Spinal cord (tissue), 10 donors: ENCODE data around the gene RPS26. TPM values are rescaled to one million over a fixed set of nuclear protein-coding genes. Genes with fewer than 3 reads are reported as not detected.

Experiments used
- DNase-seq, 6 donors: peaks; one replicate each; pipeline versions ENCODE4 v3.0.0 to v3.0.0-alpha.2; 2013 to 2015; ENCODE audit warnings: low spot score in 6 of 6, low read depth in 4 of 6
- H3K27ac ChIP-seq: one replicate; pipeline ENCODE4 v1.5.1; 2013; ENCODE audit warnings: low read depth, low read length, control low read depth
- H3K27me3 ChIP-seq: one replicate; pipeline ENCODE4 v1.6.1; 2013; ENCODE audit warnings: low read length; ENCODE audit not compliant: control insufficient read depth, insufficient read depth
- H3K36me3 ChIP-seq: one replicate; pipeline ENCODE4 v1.6.1; 2013; ENCODE audit warnings: low read length; ENCODE audit not compliant: control insufficient read depth, insufficient read depth
- H3K4me1 ChIP-seq: one replicate; pipeline ENCODE4 v1.6.1; 2013; ENCODE audit warnings: low read length; ENCODE audit not compliant: control insufficient read depth, insufficient read depth
- H3K4me3 ChIP-seq: one replicate; pipeline ENCODE4 v1.5.1; 2013; ENCODE audit warnings: low read depth, low read length, control low read depth
- H3K9me3 ChIP-seq: one replicate; pipeline ENCODE4 v1.6.1; 2013; ENCODE audit warnings: low read length; ENCODE audit not compliant: control insufficient read depth, insufficient read depth
- WGBS: methylation state at CpG from one replicate; pipeline ENCODE4 v1.1.5; 2013; ENCODE audit warnings: missing lambda C conversion rate; ENCODE audit not compliant: insufficient coverage; 5-methylcytosine and 5-hydroxymethylcytosine counted together
- polyA plus RNA-seq, 2 donors: library from polyadenylated mRNA; unstranded; fragments of 120-200 nt; gene quantifications; one replicate each; pipeline ENCODE4 v1.2.1, GENCODE V29; 2013; ENCODE audit not compliant: insufficient read length in 2 of 2
- total RNA-seq, 2 donors: library from RNA; depleted of rRNA in 1 of 2; stranded (reverse); fragments of 120-200 nt in 1 of 2; fragments of >200 nt in 1 of 2; gene quantifications; one replicate each; pipeline versions ENCODE4 v1.2.3 to v1.2.4, GENCODE V29; 2013 to 2014
- donor health status: healthy.

The RPS26 gene
- total and polyA plus RNA-seq, 4 donors = 97.6 to 270 (median 163) TPM

DNA sequence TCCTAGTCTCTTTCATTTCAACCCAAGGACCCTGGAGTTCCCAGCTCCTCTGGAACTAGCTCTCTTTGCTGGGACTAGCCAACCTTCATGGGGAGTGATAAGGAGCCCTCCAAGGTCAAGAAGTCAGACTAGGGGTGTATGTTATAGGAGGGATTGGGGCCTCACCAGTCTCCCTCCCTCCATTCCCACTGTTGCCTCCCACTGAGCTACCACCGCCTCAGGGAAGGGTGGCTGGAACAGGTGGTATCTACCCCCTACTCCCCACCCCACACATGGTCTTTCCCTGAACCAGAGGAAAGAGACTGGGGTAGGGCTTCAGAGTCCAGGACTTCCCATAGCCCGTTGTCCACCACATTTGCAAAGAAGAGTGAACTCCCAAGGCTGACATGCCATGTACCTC is 40.7 kb downstream of the RPS26 start:
- peaks cover 18% of the 10 kb centered on the region for H3K36me3 ChIP-seq
- peak overlapping the region; percentile 78 for H3K4me3 ChIP-seq
- H3K27ac ChIP-seq = peak overlapping the region; percentile 88
- peaks cover 31% of the 10 kb centered on the region for H3K27me3 ChIP-seq
- no peak for DNase-seq
- peaks cover 53% of the 10 kb centered on the region for H3K4me1 ChIP-seq
- no peaks in the 10 kb centered on the region for H3K9me3 ChIP-seq
- WGBS = no CpG with 5 or more reads among the region's 2 CpGs

GRCh38 chr12:56082967-56083366 is 41.2 kb downstream of the RPS26 start:
- WGBS = no CpG with 5 or more reads among the region's 3 CpGs

DNA sequence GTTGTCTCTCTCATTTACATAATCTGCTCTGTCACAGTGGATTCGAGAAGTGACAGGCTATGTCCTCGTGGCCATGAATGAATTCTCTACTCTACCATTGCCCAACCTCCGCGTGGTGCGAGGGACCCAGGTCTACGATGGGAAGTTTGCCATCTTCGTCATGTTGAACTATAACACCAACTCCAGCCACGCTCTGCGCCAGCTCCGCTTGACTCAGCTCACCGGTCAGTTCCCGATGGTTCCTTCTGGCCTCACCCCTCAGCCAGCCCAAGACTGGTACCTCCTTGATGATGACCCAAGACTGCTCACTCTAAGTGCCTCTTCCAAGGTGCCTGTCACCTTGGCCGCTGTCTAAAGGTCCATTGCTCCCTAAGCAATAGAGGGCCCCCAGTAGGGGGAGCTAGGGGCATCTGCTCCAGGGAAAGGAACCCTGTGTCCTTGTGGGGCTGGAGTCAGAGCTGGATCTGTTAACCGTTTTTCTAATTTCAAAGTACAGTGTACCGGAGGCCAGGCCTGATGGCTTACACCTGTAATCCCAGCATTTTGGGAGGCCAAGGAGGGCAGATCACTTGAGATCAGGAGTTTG is 43.3 kb downstream of the RPS26 start:
- Histone ChIP-seq H3K4me3 (no peak overlapping the region), H3K27ac (no peak overlapping the region), H3K27me3 (peaks cover 18% of the 10 kb centered on the region), H3K36me3 (peaks cover 20% of the 10 kb centered on the region), H3K9me3 (no peaks in the 10 kb centered on the region), H3K4me1 (peaks cover 42% of the 10 kb centered on the region)
- DNase-seq = no peak
- whole genome bisulfite sequencing = 87% methylated on average over 15 of the region's 15 CpGs

More at GRCh38 chr12:56082967-56083366, 41.2 kb downstream of the RPS26 start:
- peak overlapping the region; percentile 78 for H3K4me3 ChIP-seq
- peaks cover 20% of the 10 kb centered on the region for H3K36me3 ChIP-seq
- peaks cover 31% of the 10 kb centered on the region for H3K27me3 ChIP-seq
- peak overlapping the region; percentile 68 for H3K27ac ChIP-seq
- DNase-seq = peak in 2 of 6 donors; percentile 10 to 73
- H3K4me1 ChIP-seq = peaks cover 55% of the 10 kb centered on the region
- H3K9me3 ChIP-seq = no peaks in the 10 kb centered on the region

- H3K4me1 ChIP-seq = peaks cover 31% of the 10 kb centered on the region
- H3K27ac ChIP-seq = no peak overlapping the region
- no CpG with 5 or more reads among the region's 3 CpGs for WGBS
- no peaks in the 10 kb centered on the region for H3K9me3 ChIP-seq
- DNase-seq = no peak
- no peak overlapping the region for H3K4me3 ChIP-seq
- peaks cover 8% of the 10 kb centered on the region for H3K27me3 ChIP-seq
- peaks cover 20% of the 10 kb centered on the region for H3K36me3 ChIP-seq
Measured at GRCh38 chr12:56086096-56086495, 44.4 kb downstream of the RPS26 start.

DNA sequence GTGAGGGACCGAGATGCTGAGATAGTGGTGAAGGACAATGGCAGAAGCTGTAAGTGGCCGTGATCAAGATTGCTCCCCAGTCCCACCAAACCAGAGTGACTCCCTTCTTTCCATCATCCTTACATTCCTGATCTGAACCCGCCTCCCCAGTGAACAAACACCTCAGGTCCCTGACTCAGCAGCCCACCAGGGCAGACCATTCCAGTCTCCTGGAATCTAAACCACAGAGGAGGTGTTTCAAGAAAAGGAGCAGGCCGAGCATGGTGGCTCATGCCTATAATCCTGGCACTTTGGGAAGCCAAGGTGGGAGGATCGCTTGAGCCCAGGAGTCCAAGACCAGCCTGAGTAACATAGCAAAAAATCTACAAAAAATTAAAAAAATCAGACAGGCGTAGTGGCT is 44.9 kb downstream of the RPS26 start:
- Histone ChIP-seq H3K9me3 (no peaks in the 10 kb centered on the region), H3K36me3 (peaks cover 20% of the 10 kb centered on the region), H3K4me1 (peaks cover 26% of the 10 kb centered on the region), H3K27ac (no peak overlapping the region), H3K27me3 (peaks cover 4% of the 10 kb centered on the region), H3K4me3 (no peak overlapping the region)
- DNase-seq = no peak
- 84% methylated on average over 6 of the region's 6 CpGs for WGBS

DNA sequence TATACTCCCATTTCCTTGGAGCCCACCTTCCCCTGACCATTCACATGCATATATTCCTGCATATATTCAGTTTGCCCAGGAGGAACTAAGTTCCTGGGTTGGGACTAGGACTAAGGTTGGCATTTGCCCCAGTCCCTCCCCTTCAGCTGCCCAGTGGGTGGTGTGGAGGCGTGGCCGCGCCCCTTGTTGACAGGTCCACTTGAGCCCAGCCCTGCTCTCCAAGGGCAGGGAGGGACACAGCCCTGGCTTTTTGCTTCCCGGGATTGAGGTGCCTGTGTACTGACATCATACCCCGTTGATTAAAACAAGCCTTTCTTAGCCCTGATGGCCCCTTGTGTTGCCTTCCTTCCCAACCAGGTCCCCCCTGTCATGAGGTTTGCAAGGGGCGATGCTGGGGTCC is 45.5 kb downstream of the RPS26 start:
- Histone ChIP-seq H3K4me1 (peaks cover 23% of the 10 kb centered on the region), H3K4me3 (no peak overlapping the region), H3K27me3 (peaks cover 2% of the 10 kb centered on the region), H3K36me3 (peaks cover 20% of the 10 kb centered on the region), H3K9me3 (no peaks in the 10 kb centered on the region), H3K27ac (no peak overlapping the region)
- no peak for DNase-seq
- 95% methylated on average over 5 of the region's 6 CpGs for WGBS

Other genes starting within 250 kb of the RPS26 start
- 10 to 100 TPM; 52.9 to 98.1 TPM for gene SARNP, start 224.2 kb upstream of the RPS26 start, total RNA-seq
- 10 to 100 TPM; 86.5 to 95.9 TPM for gene SARNP, start 224.2 kb upstream of the RPS26 start, polyA plus RNA-seq
- 10 to 100 TPM; 12.6 to 29.9 TPM for gene ORMDL2, start 223.9 kb upstream of the RPS26 start, total RNA-seq
- 10 to 100 TPM; 23.4 to 25.7 TPM for gene ORMDL2, start 223.9 kb upstream of the RPS26 start, polyA plus RNA-seq
- gene DNAJC14, start 212.3 kb upstream of the RPS26 start, total RNA-seq = 10 to 100 TPM; 27.7 to 40.1 TPM
- 10 to 100 TPM; 24.9 to 25.7 TPM for gene DNAJC14, start 212.3 kb upstream of the RPS26 start, polyA plus RNA-seq
- 1 to 10 TPM in 1 of 2 donors, under 1 TPM in 1; 0.20 to 1.5 TPM for gene MMP19, start 199.0 kb upstream of the RPS26 start, total RNA-seq
- gene MMP19, start 199.0 kb upstream of the RPS26 start, polyA plus RNA-seq = under 1 TPM; 0.54 to 0.74 TPM
- 10 to 100 TPM; 17.8 to 31.5 TPM for gene PYM1, start 114.0 kb upstream of the RPS26 start, total RNA-seq
- 10 to 100 TPM; 33.2 to 36.7 TPM for gene PYM1, start 114.0 kb upstream of the RPS26 start, polyA plus RNA-seq
- 10 to 100 TPM; 19.5 to 33.3 TPM for gene DGKA, start 110.8 kb upstream of the RPS26 start, total RNA-seq
- gene DGKA, start 110.8 kb upstream of the RPS26 start, polyA plus RNA-seq = 10 to 100 TPM; 33.1 to 35.0 TPM
- 1 to 10 TPM in 1 of 2 donors, under 1 TPM in 1; 0.79 to 8.8 TPM for gene PMEL, start 75.9 kb upstream of the RPS26 start, total RNA-seq
- gene PMEL, start 75.9 kb upstream of the RPS26 start, polyA plus RNA-seq = 1 to 10 TPM in 1 of 2 donors, under 1 TPM in 1; 0.70 to 1.5 TPM
- gene CDK2, start 75.1 kb upstream of the RPS26 start, total RNA-seq = 10 to 100 TPM; 14.5 to 54.4 TPM
- 10 to 100 TPM; 25.5 to 32.0 TPM for gene CDK2, start 75.1 kb upstream of the RPS26 start, polyA plus RNA-seq
- 10 to 100 TPM; 77.5 to 93.7 TPM for gene RAB5B, start 67.8 kb upstream of the RPS26 start, total RNA-seq
- 100 to 1,000 TPM; 153 to 160 TPM for gene RAB5B, start 67.8 kb upstream of the RPS26 start, polyA plus RNA-seq
- gene SUOX, start 44.6 kb upstream of the RPS26 start, total RNA-seq = 10 to 100 TPM; 17.7 to 46.1 TPM
- gene SUOX, start 44.6 kb upstream of the RPS26 start, polyA plus RNA-seq = 10 to 100 TPM; 36.7 to 45.6 TPM
- gene IKZF4, start 20.9 kb upstream of the RPS26 start, total RNA-seq = 1 to 10 TPM; 3.4 to 5.2 TPM
- gene IKZF4, start 20.9 kb upstream of the RPS26 start, polyA plus RNA-seq = 10 to 100 TPM; 16.8 to 25.2 TPM
- 10 to 100 TPM; 41.1 to 73.9 TPM for gene ERBB3, start 38.2 kb downstream of the RPS26 start, total RNA-seq
- gene ERBB3, start 38.2 kb downstream of the RPS26 start, polyA plus RNA-seq = 10 to 100 TPM; 70.1 to 95.1 TPM
- 100 to 1,000 TPM in 1 of 2 donors, 10 to 100 TPM in 1; 63.6 to 106 TPM for gene PA2G4, start 62.6 kb downstream of the RPS26 start, total RNA-seq
- 100 to 1,000 TPM; 123 to 126 TPM for gene PA2G4, start 62.6 kb downstream of the RPS26 start, polyA plus RNA-seq
- 1,000 to 10,000 TPM in 1 of 2 donors, 100 to 1,000 TPM in 1; 970 to 5,681 TPM for gene RPL41, start 74.7 kb downstream of the RPS26 start, total RNA-seq
- gene RPL41, start 74.7 kb downstream of the RPS26 start, polyA plus RNA-seq = 1,000 to 10,000 TPM; 2,766 to 3,172 TPM
- gene ZC3H10, start 76.3 kb downstream of the RPS26 start, total RNA-seq = 1 to 10 TPM; 5.2 to 7.1 TPM
- gene ZC3H10, start 76.3 kb downstream of the RPS26 start, polyA plus RNA-seq = 1 to 10 TPM; 4.1 to 6.0 TPM
- gene ESYT1, start 86.3 kb downstream of the RPS26 start, total RNA-seq = 10 to 100 TPM; 72.6 to 76.6 TPM
- 10 to 100 TPM; 42.6 to 49.7 TPM for gene ESYT1, start 86.3 kb downstream of the RPS26 start, polyA plus RNA-seq
- 100 to 1,000 TPM in 1 of 2 donors, 10 to 100 TPM in 1; 69.4 to 199 TPM for gene MYL6B, start 110.7 kb downstream of the RPS26 start, total RNA-seq
- 100 to 1,000 TPM; 276 to 287 TPM for gene MYL6B, start 110.7 kb downstream of the RPS26 start, polyA plus RNA-seq
- gene MYL6, start 116.4 kb downstream of the RPS26 start, total RNA-seq = 1,000 to 10,000 TPM in 1 of 2 donors, 100 to 1,000 TPM in 1; 887 to 2,396 TPM
- 1,000 to 10,000 TPM; 1,367 to 1,524 TPM for gene MYL6, start 116.4 kb downstream of the RPS26 start, polyA plus RNA-seq
- 100 to 1,000 TPM in 1 of 2 donors, 10 to 100 TPM in 1; 66.2 to 104 TPM for gene SMARCC2, start 147.6 kb downstream of the RPS26 start, total RNA-seq
- gene SMARCC2, start 147.6 kb downstream of the RPS26 start, polyA plus RNA-seq = 100 to 1,000 TPM; 141 to 143 TPM
- gene RNF41, start 180.0 kb downstream of the RPS26 start, total RNA-seq = 10 to 100 TPM; 58.0 to 75.1 TPM
- 10 to 100 TPM; 51.5 to 56.7 TPM for gene RNF41, start 180.0 kb downstream of the RPS26 start, polyA plus RNA-seq
- 10 to 100 TPM; 20.8 to 45.5 TPM for gene NABP2, start 182.4 kb downstream of the RPS26 start, total RNA-seq
- 10 to 100 TPM; 46.3 to 48.3 TPM for gene NABP2, start 182.4 kb downstream of the RPS26 start, polyA plus RNA-seq
- gene SLC39A5, start 188.1 kb downstream of the RPS26 start, total RNA-seq = under 1 TPM in 1 of 2 donors, not detected in 1; 0.66 TPM
- 1 to 10 TPM in 1 of 2 donors, under 1 TPM in 1; 0.60 to 1.9 TPM for gene SLC39A5, start 188.1 kb downstream of the RPS26 start, polyA plus RNA-seq
- 10 to 100 TPM; 20.9 to 23.2 TPM for gene ANKRD52, start 216.5 kb downstream of the RPS26 start, total RNA-seq
- 10 to 100 TPM; 42.7 to 54.7 TPM for gene ANKRD52, start 216.5 kb downstream of the RPS26 start, polyA plus RNA-seq
- 10 to 100 TPM; 13.4 to 19.0 TPM for gene COQ10A, start 225.0 kb downstream of the RPS26 start, total RNA-seq
- 10 to 100 TPM; 24.9 to 29.9 TPM for gene COQ10A, start 225.0 kb downstream of the RPS26 start, polyA plus RNA-seq